Measurements from ENCODE around the gene ZNF618. TPM values are rescaled to one million over a fixed set of nuclear protein-coding genes. Genes with fewer than 3 reads are reported as not detected.

ZNF618 gene
- total and polyA plus RNA-seq, 2 experiments from 2014 or later = 12.1 to 22.1 TPM

DNA sequence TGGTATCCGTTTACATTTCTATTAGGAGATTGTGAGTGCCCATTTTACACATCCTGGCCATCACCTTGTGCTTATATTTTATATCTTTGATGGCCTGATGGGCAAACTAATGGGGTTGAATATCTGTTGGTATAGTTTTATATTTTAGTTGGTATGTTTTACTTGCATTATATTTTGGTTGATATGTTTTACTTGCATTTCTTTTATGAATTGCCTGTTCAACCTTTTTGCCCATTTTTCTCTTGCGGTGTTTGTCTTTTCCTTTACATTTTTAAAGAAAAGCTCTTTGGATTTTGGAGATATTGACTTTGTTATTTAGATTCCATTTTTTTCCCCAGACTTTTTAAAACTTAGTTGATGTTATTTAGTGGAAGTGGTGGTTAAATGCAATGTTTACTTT lies 14.6 kb downstream of the ZNF618 start:
- no peak overlapping the region for H3K4me3 Mint-ChIP-seq
- TF ChIP-seq CREB1 (CRISPR knock-in tag; IDR thresholded peaks at IDR 0.05; ENCODE audit: low read depth) (no peak), POLR2AphosphoS5 (IDR thresholded peaks at IDR 0.05; ENCODE audit: low read depth) (no peak), STAT1 (IDR thresholded peaks at IDR 0.05; ENCODE audit: unreplicated experiment) (no peak), EZH2phosphoT487 (IDR thresholded peaks at IDR 0.05; ENCODE audit: unreplicated experiment) (no peak), ZNF331 (CRISPR knock-in tag; IDR thresholded peaks at IDR 0.05; ENCODE audit: low read depth) (no peak), JUNB (IDR thresholded peaks at IDR 0.05; ENCODE audit: unreplicated experiment) (no peak), EZH2 (IDR thresholded peaks at IDR 0.05; ENCODE audit: low read depth, unreplicated experiment) (no peak), ZNF114 (CRISPR knock-in tag; IDR thresholded peaks at IDR 0.05) (no peak), NANOG (IDR thresholded peaks at IDR 0.05; ENCODE audit: borderline replicate concordance) (no peak)
- TF ChIP-seq, protein P1, sequence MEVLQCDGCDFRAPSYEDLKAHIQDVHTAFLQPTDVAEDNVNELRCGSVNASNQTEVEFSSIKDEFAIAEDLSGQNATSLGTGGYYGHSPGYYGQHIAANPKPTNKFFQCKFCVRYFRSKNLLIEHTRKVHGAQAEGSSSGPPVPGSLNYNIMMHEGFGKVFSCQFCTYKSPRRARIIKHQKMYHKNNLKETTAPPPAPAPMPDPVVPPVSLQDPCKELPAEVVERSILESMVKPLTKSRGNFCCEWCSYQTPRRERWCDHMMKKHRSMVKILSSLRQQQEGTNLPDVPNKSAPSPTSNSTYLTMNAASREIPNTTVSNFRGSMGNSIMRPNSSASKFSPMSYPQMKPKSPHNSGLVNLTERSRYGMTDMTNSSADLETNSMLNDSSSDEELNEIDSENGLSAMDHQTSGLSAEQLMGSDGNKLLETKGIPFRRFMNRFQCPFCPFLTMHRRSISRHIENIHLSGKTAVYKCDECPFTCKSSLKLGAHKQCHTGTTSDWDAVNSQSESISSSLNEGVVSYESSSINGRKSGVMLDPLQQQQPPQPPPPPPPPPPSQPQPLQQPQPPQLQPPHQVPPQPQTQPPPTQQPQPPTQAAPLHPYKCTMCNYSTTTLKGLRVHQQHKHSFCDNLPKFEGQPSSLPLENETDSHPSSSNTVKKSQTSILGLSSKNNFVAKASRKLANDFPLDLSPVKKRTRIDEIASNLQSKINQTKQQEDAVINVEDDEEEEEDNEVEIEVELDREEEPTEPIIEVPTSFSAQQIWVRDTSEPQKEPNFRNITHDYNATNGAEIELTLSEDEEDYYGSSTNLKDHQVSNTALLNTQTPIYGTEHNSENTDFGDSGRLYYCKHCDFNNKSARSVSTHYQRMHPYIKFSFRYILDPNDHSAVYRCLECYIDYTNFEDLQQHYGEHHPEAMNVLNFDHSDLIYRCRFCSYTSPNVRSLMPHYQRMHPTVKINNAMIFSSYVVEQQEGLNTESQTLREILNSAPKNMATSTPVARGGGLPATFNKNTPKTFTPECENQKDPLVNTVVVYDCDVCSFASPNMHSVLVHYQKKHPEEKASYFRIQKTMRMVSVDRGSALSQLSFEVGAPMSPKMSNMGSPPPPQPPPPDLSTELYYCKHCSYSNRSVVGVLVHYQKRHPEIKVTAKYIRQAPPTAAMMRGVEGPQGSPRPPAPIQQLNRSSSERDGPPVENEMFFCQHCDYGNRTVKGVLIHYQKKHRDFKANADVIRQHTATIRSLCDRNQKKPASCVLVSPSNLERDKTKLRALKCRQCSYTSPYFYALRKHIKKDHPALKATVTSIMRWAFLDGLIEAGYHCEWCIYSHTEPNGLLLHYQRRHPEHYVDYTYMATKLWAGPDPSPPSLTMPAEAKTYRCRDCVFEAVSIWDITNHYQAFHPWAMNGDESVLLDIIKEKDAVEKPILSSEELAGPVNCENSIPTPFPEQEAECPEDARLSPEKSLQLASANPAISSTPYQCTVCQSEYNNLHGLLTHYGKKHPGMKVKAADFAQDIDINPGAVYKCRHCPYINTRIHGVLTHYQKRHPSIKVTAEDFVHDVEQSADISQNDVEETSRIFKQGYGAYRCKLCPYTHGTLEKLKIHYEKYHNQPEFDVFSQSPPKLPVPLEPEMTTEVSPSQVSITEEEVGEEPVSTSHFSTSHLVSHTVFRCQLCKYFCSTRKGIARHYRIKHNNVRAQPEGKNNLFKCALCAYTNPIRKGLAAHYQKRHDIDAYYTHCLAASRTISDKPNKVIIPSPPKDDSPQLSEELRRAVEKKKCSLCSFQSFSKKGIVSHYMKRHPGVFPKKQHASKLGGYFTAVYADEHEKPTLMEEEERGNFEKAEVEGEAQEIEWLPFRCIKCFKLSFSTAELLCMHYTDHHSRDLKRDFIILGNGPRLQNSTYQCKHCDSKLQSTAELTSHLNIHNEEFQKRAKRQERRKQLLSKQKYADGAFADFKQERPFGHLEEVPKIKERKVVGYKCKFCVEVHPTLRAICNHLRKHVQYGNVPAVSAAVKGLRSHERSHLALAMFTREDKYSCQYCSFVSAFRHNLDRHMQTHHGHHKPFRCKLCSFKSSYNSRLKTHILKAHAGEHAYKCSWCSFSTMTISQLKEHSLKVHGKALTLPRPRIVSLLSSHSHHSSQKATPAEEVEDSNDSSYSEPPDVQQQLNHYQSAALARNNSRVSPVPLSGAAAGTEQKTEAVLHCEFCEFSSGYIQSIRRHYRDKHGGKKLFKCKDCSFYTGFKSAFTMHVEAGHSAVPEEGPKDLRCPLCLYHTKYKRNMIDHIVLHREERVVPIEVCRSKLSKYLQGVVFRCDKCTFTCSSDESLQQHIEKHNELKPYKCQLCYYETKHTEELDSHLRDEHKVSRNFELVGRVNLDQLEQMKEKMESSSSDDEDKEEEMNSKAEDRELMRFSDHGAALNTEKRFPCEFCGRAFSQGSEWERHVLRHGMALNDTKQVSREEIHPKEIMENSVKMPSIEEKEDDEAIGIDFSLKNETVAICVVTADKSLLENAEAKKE (CRISPR knock-in tag; IDR thresholded peaks at IDR 0.05) = no peak
- TF ChIP-seq, protein P2, sequence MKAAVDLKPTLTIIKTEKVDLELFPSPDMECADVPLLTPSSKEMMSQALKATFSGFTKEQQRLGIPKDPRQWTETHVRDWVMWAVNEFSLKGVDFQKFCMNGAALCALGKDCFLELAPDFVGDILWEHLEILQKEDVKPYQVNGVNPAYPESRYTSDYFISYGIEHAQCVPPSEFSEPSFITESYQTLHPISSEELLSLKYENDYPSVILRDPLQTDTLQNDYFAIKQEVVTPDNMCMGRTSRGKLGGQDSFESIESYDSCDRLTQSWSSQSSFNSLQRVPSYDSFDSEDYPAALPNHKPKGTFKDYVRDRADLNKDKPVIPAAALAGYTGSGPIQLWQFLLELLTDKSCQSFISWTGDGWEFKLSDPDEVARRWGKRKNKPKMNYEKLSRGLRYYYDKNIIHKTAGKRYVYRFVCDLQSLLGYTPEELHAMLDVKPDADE (IDR thresholded peaks at IDR 0.05) = no peak
- TF ChIP-seq, protein P3, sequence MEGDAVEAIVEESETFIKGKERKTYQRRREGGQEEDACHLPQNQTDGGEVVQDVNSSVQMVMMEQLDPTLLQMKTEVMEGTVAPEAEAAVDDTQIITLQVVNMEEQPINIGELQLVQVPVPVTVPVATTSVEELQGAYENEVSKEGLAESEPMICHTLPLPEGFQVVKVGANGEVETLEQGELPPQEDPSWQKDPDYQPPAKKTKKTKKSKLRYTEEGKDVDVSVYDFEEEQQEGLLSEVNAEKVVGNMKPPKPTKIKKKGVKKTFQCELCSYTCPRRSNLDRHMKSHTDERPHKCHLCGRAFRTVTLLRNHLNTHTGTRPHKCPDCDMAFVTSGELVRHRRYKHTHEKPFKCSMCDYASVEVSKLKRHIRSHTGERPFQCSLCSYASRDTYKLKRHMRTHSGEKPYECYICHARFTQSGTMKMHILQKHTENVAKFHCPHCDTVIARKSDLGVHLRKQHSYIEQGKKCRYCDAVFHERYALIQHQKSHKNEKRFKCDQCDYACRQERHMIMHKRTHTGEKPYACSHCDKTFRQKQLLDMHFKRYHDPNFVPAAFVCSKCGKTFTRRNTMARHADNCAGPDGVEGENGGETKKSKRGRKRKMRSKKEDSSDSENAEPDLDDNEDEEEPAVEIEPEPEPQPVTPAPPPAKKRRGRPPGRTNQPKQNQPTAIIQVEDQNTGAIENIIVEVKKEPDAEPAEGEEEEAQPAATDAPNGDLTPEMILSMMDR (conservative IDR thresholded peaks at IDR 0.05; ENCODE audit: low read depth in 2 of 2) = no peak
- TF ChIP-seq, protein P4, sequence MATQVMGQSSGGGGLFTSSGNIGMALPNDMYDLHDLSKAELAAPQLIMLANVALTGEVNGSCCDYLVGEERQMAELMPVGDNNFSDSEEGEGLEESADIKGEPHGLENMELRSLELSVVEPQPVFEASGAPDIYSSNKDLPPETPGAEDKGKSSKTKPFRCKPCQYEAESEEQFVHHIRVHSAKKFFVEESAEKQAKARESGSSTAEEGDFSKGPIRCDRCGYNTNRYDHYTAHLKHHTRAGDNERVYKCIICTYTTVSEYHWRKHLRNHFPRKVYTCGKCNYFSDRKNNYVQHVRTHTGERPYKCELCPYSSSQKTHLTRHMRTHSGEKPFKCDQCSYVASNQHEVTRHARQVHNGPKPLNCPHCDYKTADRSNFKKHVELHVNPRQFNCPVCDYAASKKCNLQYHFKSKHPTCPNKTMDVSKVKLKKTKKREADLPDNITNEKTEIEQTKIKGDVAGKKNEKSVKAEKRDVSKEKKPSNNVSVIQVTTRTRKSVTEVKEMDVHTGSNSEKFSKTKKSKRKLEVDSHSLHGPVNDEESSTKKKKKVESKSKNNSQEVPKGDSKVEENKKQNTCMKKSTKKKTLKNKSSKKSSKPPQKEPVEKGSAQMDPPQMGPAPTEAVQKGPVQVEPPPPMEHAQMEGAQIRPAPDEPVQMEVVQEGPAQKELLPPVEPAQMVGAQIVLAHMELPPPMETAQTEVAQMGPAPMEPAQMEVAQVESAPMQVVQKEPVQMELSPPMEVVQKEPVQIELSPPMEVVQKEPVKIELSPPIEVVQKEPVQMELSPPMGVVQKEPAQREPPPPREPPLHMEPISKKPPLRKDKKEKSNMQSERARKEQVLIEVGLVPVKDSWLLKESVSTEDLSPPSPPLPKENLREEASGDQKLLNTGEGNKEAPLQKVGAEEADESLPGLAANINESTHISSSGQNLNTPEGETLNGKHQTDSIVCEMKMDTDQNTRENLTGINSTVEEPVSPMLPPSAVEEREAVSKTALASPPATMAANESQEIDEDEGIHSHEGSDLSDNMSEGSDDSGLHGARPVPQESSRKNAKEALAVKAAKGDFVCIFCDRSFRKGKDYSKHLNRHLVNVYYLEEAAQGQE (IDR thresholded peaks at IDR 0.05; ENCODE audit: unreplicated experiment) = no peak
- no peaks in the 10 kb centered on the region for H3F3A ChIP-seq (replicated peaks; ENCODE audit: low read depth)
- H4K20me1 ChIP-seq (replicated peaks; ENCODE audit: insufficient read depth) = no peaks in the 10 kb centered on the region; the same call in 1 of the 2 replicates
- H2AFZ ChIP-seq = no peak overlapping the region
- H3K4me3 ChIP-seq = no peak overlapping the region
- H3K4me1 Mint-ChIP-seq = peaks cover 25% of the 10 kb centered on the region
- no peak overlapping the region for H3K27ac Mint-ChIP-seq
- peaks cover 33% of the 10 kb centered on the region for H3K36me3 Mint-ChIP-seq (ENCODE audit: low read depth)
- peaks cover 19% of the 10 kb centered on the region for H3K4me1 ChIP-seq (ENCODE audit: insufficient read depth)
- peaks cover 11% of the 10 kb centered on the region for H3K9me3 Mint-ChIP-seq
- H3K4me2 ChIP-seq = no peak overlapping the region
- DNase-seq (ENCODE audit: low spot score) = no peak
- peaks cover 94% of the 10 kb centered on the region for H3K79me2 ChIP-seq (replicated peaks; ENCODE audit: insufficient read depth)
- no peak for ATAC-seq
- 0 out of 2 replicates have a peak, but pooled peaks cover 5% of the 10 kb centered on the region for H3K9me2 ChIP-seq (ENCODE audit: insufficient read depth)
- no peaks in the 10 kb centered on the region for H3K27me3 ChIP-seq (ENCODE audit: insufficient read depth)
- no peak overlapping the region for H3K27ac ChIP-seq (ENCODE audit: low read depth)
- no peaks in the 10 kb centered on the region for H3K36me3 ChIP-seq (ENCODE audit: insufficient read depth)
- H3K27me3 Mint-ChIP-seq (ENCODE audit: insufficient read depth, low read depth, poor library complexity) = peaks cover 5% of the 10 kb centered on the region
